GM10266 (cell line): ENCODE data around the gene TRIM44.

Experiments
- DNase-seq: peaks from one replicate; pipeline ENCODE4 v3.0.0; 2012; ENCODE audit errors: extremely low spot score
- CTCF ChIP-seq: IDR thresholded peaks from 2 replicates; pipeline ENCODE4 v1.5.1; 2012; ENCODE audit warnings: mild to moderate bottlenecking, low read depth; ENCODE audit not compliant: control insufficient read depth, insufficient read depth; ENCODE audit errors: missing control alignments

Gene TRIM44

GRCh38 chr11:35796562-35796961 is 134.0 kb downstream of the TRIM44 start:
- no peak for DNase-seq
- TF ChIP-seq CTCF, result no peak

DNA sequence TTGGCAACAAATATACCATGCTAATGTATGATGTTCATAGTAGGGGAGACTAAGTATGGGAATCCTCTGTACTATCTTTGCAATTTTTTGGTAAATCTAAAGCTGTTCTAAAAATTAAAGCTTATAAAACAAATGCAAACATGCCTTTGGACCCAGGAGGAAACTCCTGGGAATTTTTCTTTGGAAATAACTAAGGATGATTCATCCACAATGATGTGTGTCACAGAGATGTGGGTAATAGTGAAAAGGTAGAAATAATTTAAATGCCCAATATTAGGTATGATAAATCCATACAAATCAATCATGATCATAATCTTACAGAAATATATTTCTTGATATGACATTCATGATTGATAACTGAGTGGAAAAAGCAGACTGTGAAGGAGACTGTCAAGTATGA is 135.8 kb downstream of the TRIM44 start:
- TF ChIP-seq CTCF, result no peak
- DNase-seq, result no peak

DNA sequence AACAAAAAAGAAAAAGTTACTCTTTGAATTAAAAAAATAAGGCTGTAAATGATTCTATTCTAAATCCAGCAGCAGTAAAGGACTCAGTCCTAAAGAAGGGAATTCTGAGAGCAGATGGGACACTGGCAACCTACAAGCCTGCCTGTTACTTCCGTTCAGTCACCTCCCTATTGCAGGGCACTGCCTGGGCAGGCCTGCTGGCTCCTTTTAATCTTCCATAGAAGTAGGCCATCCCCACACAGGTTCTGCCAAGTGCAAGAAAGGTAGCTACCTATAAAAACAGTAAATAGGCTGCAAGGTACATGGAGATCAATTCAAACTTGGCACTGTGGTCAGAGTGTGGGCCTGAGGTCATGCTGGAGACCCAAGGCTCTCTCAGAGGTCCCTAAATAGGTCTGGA is 136.4 kb downstream of the TRIM44 start:
- TF ChIP-seq CTCF, result no peak
- no peak for DNase-seq

- DNase-seq, result no peak
These were observed 137.1 kb downstream of the TRIM44 start for GRCh38 chr11:35799655-35800054.

DNA sequence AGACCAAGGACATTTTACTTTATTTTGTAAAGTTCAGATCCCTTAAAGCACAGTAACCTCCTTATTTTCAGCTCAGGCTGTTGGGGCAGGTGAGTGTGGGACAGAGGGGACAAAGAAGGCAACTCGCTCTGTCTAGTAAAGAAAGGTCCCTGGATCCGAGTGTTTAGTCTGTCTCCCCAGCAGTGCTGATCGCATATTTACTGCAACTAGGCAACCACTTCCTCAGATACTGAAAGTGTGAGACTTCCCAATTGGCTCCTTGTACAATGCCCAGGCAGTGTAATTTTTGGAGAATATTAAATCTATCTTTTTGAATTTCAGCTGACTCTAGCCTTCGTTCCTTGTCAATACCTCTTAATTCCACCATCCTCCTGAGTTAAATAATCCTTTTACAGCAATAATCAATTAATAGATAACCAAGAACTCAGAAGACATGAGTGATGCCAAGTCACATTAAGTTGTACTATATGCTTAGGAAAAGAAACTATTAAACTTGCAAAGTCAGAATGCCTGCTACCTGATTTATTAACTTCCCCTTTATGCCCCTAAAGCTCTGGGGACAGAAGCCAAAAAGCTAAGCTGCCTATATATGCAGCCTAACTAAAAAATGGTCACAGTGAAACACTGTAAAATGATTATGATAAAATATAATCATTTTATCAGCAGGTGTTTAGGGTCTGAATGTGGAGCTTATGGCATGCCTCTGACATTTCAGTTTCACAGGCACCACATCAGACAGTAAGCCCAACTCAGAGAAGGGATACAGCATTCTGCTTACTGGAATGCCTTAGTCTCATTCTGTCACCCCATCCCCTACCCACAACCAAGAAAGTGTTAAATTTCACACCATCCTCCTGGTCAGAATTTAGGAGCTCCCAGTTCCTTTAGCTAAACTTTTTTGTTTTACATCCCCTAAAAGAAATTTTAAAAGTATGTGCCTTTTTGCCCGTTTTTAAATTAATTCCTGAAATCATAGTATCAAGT is 138.7 kb downstream of the TRIM44 start:
- peak; percentile 14 for DNase-seq
- TF ChIP-seq CTCF, result no peak

More at GRCh38 chr11:35799655-35800054, 137.1 kb downstream of the TRIM44 start:
- no peak for TF ChIP-seq CTCF

DNA sequence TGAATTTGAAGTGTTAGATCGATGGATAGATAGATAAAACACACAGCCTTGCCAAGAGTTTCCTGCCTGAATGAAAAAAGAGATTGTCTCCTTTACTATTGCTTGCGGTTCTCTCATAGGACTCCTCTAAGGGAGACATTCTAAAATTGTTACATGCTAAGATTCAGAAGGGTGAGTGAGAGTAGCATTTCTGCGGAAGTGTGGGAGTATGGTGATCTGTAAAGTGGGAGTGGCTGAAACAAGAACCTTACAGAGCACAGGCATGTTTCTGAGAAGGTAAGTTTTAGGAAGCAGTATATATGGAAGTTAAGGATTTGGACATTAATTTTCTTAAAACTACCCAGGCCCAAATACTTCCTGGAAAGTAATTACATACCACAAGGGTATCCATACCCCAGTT is 139.6 kb downstream of the TRIM44 start:
- DNase-seq, result no peak
- TF ChIP-seq CTCF, result no peak

- DNase-seq, result no peak
- no peak for TF ChIP-seq CTCF
These were observed 140.1 kb downstream of the TRIM44 start for GRCh38 chr11:35802672-35803071.
